ENCODE data around the gene ELFN1.

DNA sequence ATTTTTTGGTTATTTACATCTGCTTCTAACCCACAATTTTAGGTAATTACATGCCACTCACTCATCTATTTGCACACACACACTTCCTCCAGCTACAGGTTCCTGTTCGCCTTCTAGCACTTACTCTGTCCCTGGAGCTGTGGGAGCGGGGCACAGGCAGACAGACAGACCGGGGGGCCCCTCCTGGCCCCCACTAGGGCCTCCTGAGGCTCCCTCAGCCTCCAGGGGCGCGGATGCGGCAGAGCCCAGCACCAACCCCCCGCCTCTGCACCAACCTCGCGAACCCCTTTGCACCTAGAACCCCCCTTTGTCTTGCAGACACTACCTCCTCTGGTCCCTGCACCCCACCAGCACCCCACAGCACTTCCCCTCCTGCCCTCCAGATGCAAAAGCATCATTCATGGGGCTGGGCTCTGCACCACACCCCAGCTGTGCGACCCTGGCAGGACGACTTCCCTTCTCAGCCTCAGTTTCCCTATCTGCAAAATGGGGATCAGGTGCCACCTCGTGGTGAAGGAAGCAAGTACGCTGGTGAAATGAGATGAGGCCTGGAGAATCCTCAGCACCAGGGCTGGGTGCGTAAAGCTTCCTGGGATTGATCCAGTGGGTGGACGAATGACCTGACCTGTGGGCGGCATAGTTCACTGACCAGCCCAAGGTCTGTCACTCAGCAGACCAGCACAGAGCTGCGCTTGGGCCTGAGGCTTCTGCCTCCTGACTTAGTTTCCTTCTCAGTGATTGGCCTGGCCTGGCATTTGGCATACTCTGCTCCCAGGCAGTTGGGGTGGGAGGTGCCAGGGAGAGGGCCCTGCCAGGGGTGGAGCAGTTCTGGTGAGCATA lies 37.9 kb downstream of the ELFN1 start:
- TF ChIP-seq POLR2A (IDR thresholded peaks at IDR 0.05): no peak
- TF ChIP-seq, protein P1, sequence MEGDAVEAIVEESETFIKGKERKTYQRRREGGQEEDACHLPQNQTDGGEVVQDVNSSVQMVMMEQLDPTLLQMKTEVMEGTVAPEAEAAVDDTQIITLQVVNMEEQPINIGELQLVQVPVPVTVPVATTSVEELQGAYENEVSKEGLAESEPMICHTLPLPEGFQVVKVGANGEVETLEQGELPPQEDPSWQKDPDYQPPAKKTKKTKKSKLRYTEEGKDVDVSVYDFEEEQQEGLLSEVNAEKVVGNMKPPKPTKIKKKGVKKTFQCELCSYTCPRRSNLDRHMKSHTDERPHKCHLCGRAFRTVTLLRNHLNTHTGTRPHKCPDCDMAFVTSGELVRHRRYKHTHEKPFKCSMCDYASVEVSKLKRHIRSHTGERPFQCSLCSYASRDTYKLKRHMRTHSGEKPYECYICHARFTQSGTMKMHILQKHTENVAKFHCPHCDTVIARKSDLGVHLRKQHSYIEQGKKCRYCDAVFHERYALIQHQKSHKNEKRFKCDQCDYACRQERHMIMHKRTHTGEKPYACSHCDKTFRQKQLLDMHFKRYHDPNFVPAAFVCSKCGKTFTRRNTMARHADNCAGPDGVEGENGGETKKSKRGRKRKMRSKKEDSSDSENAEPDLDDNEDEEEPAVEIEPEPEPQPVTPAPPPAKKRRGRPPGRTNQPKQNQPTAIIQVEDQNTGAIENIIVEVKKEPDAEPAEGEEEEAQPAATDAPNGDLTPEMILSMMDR (IDR thresholded peaks at IDR 0.05): no peak
